HEK293 (cell line): ENCODE measurements around the gene MCEE.
A peak's percentile ranks its signal among the peaks of the same experiment; 100 is the strongest.

Source experiments
- CTCF ChIA-PET: fragments of 350-600 bp; formaldehyde crosslinking; extraction: SDS; loops from one replicate; lab custom pipeline; 2021; ENCODE audit warnings: antibody characterized with exemption; lab: Yijun Ruan, JAX
- POLR2A ChIA-PET: fragments of 300-600 bp; formaldehyde crosslinking; extraction: SDS; loops from one replicate; lab custom pipeline; 2020; ENCODE audit warnings: antibody characterized with exemption, inconsistent platforms; lab: Yijun Ruan, JAX
- H3K27ac ChIP-seq: fragments of 200-500 bp; sonication (Bioruptor generic); 2 replicates; pipeline ENCODE4 v1.5.1; 2014; ENCODE audit warnings: low read depth, low read length, control low read depth, inconsistent platforms; ENCODE audit errors: extremely low read depth
- H3K36me3 ChIP-seq, 2 experiments: fragments of 200-500 bp in 1 of 2; sonication (Bioruptor generic) in 1 of 2; 1 replicate in 1 of 2; 2 replicates in 1 of 2; pipeline ENCODE4 v1.5.1; 2014 to 2017; ENCODE audit warnings: inconsistent platforms in 2 of 2, low read length in 2 of 2; ENCODE audit not compliant: control insufficient read depth in 2 of 2, insufficient read depth in 1 of 2
- H3K4me1 ChIP-seq: fragments of 200-500 bp; sonication (Bioruptor generic); 2 replicates; pipeline ENCODE4 v1.5.1; 2014; ENCODE audit warnings: mild to moderate bottlenecking, low read length, inconsistent platforms; ENCODE audit not compliant: control insufficient read depth, insufficient read depth
- H3K4me3 ChIP-seq: 2 replicates; pipeline ENCODE4 v1.5.1; 2011; ENCODE audit warnings: low read depth, mild to moderate bottlenecking, control low read depth, low read length, moderate library complexity
- H3K9me3 ChIP-seq: fragments of 200-500 bp; sonication (Bioruptor generic); 2 replicates; pipeline ENCODE4 v1.5.1; 2014; ENCODE audit warnings: low read depth, low read length, inconsistent platforms; ENCODE audit not compliant: control insufficient read depth, insufficient read depth
- AEBP2 ChIP-seq: fragments of 450-650 bp; formaldehyde crosslinking; IDR thresholded peaks from 2 replicates; pipeline ENCODE4 v1.5.1; 2016; ENCODE audit warnings: missing biosample characterization, missing genetic modification characterization, borderline replicate concordance
- FEZF1 ChIP-seq: fragments of 450-650 bp; formaldehyde crosslinking; IDR thresholded peaks from 2 replicates; pipeline ENCODE4 v1.5.1; 2016; ENCODE audit warnings: missing biosample characterization, missing genetic modification characterization
- GLIS2 ChIP-seq: fragments of 450-650 bp; formaldehyde crosslinking; IDR thresholded peaks from 2 replicates; pipeline ENCODE4 v1.5.1; 2016; ENCODE audit warnings: missing biosample characterization, missing genetic modification characterization
- HIC1 ChIP-seq: fragments of 450-650 bp; formaldehyde crosslinking; IDR thresholded peaks from 2 replicates; pipeline ENCODE4 v1.5.1; 2016; ENCODE audit warnings: missing biosample characterization, missing genetic modification characterization
- INSM2 ChIP-seq: fragments of 450-650 bp; formaldehyde crosslinking; IDR thresholded peaks from 2 replicates; pipeline ENCODE4 v1.5.1; 2016; ENCODE audit warnings: missing biosample characterization, missing genetic modification characterization
- OVOL3 ChIP-seq: fragments of 450-650 bp; formaldehyde crosslinking; IDR thresholded peaks from 2 replicates; pipeline ENCODE4 v1.5.1; 2016; ENCODE audit warnings: missing biosample characterization, missing genetic modification characterization
- RBAK ChIP-seq: fragments of 450-650 bp; formaldehyde crosslinking; IDR thresholded peaks from 2 replicates; pipeline ENCODE4 v1.5.1; 2016; ENCODE audit warnings: missing biosample characterization, missing genetic modification characterization
- WT1 ChIP-seq: fragments of 450-650 bp; formaldehyde crosslinking; IDR thresholded peaks from 2 replicates; pipeline ENCODE4 v1.5.1; 2016; ENCODE audit warnings: missing biosample characterization, missing genetic modification characterization
- ZBTB48 ChIP-seq: fragments of 450-650 bp; formaldehyde crosslinking; IDR thresholded peaks from 2 replicates; pipeline ENCODE4 v1.5.1; 2016; ENCODE audit warnings: missing biosample characterization, missing genetic modification characterization
- ZFHX2 ChIP-seq: fragments of 450-650 bp; formaldehyde crosslinking; conservative IDR thresholded peaks from 2 replicates; pipeline ENCODE4 v1.5.1; 2016; ENCODE audit warnings: missing biosample characterization, missing genetic modification characterization
- ZNF19 ChIP-seq: fragments of 450-650 bp; formaldehyde crosslinking; IDR thresholded peaks from 2 replicates; pipeline ENCODE4; 2016; ENCODE audit warnings: missing biosample characterization, missing genetic modification characterization, low read depth
- ZNF2 ChIP-seq: fragments of 450-650 bp; formaldehyde crosslinking; IDR thresholded peaks from 2 replicates; pipeline ENCODE4 v1.5.1; 2016; ENCODE audit warnings: missing biosample characterization, missing genetic modification characterization
- ZNF239 ChIP-seq: fragments of 450-650 bp; formaldehyde crosslinking; IDR thresholded peaks from 2 replicates; pipeline ENCODE4 v1.5.1; 2016; ENCODE audit warnings: missing biosample characterization, missing genetic modification characterization
- ZNF274 ChIP-seq, 2 experiments: fragments of 200-500 bp in 1 of 2; fragments of 450-650 bp in 1 of 2; sonication (Bioruptor generic) in 1 of 2; formaldehyde crosslinking in 1 of 2; IDR thresholded peaks; 2 replicates each; pipeline versions ENCODE4 v1.5.1 to v1.6.1; 2014 to 2016; ENCODE audit warnings: borderline replicate concordance in 1 of 2, inconsistent platforms in 1 of 2, low read length in 1 of 2, missing biosample characterization in 1 of 2, missing genetic modification characterization in 1 of 2
- ZNF311 ChIP-seq: fragments of 450-650 bp; formaldehyde crosslinking; IDR thresholded peaks from 2 replicates; pipeline ENCODE4 v1.5.1; 2017; ENCODE audit warnings: missing biosample characterization, missing genetic modification characterization, borderline replicate concordance
- ZNF324 ChIP-seq: fragments of 450-650 bp; formaldehyde crosslinking; IDR thresholded peaks from 2 replicates; pipeline ENCODE4 v1.5.1; 2016; ENCODE audit warnings: missing biosample characterization, missing genetic modification characterization
- ZNF350 ChIP-seq: fragments of 450-650 bp; formaldehyde crosslinking; IDR thresholded peaks from 2 replicates; pipeline ENCODE4 v1.5.0; 2017; ENCODE audit warnings: missing biosample characterization, mild to moderate bottlenecking, missing genetic modification characterization
- ZNF416 ChIP-seq: fragments of 450-650 bp; formaldehyde crosslinking; IDR thresholded peaks from 2 replicates; pipeline ENCODE4 v1.5.1; 2016; ENCODE audit warnings: missing biosample characterization, missing genetic modification characterization
- ZNF48 ChIP-seq: fragments of 450-650 bp; formaldehyde crosslinking; IDR thresholded peaks from 2 replicates; pipeline ENCODE4 v1.5.1; 2016; ENCODE audit warnings: missing biosample characterization, missing genetic modification characterization
- ZNF571 ChIP-seq: fragments of 450-650 bp; formaldehyde crosslinking; IDR thresholded peaks from 2 replicates; pipeline ENCODE4 v1.5.0; 2017; ENCODE audit warnings: missing biosample characterization, missing genetic modification characterization
- ZNF623 ChIP-seq: fragments of 450-650 bp; formaldehyde crosslinking; IDR thresholded peaks from 2 replicates; pipeline ENCODE4 v1.5.1; 2016; ENCODE audit warnings: missing biosample characterization, missing genetic modification characterization
- ZNF654 ChIP-seq: fragments of 450-650 bp; formaldehyde crosslinking; IDR thresholded peaks from 2 replicates; pipeline ENCODE4 v1.5.1; 2016; ENCODE audit warnings: low read depth, missing biosample characterization, missing genetic modification characterization
- ZNF677 ChIP-seq: fragments of 450-650 bp; IDR thresholded peaks from 2 replicates; pipeline ENCODE4 v1.5.0; 2018; ENCODE audit warnings: missing biosample characterization, mild to moderate bottlenecking, missing genetic modification characterization, moderate library complexity
- ZNF792 ChIP-seq: fragments of 450-650 bp; formaldehyde crosslinking; IDR thresholded peaks from 2 replicates; pipeline ENCODE4 v1.5.1; 2016; ENCODE audit warnings: missing biosample characterization, missing genetic modification characterization

The MCEE gene

GRCh38 chr2:71154798-71155197, 24.8 kb upstream of the MCEE start:
- TF ChIP-seq ZNF324 (tag by site-specific recombination) (no peak), ZNF48 (tag by site-specific recombination) (no peak), ZNF654 (tag by site-specific recombination) (peak; percentile 11; the same call in 1 of the 2 replicates), ZNF623 (tag by site-specific recombination) (no peak), ZFHX2 (tag by site-specific recombination) (no peak), GLIS2 (tag by site-specific recombination) (no peak), ZNF416 (tag by site-specific recombination) (no peak)
- ChIA-PET CTCF (interaction anchor here (0.6 to 2.5 kb wide), 11 partner anchors 12 to 365 kb away, joined by 3 to 16 read pairs (median 3); no protein-coding TSS in a partner anchor), POLR2A (no interaction called here)
- Histone ChIP-seq H3K9me3 (no peaks in the 10 kb centered on the region), H3K36me3 (peaks cover 1 to 12% of the 10 kb centered on the region in 2 experiments; a peak in 2 of 3 replicates), H3K4me1 (peaks cover 4% of the 10 kb centered on the region; the same call in 1 of the 2 replicates), H3K27ac (no peak overlapping the region), H3K4me3 (no peak overlapping the region)

GRCh38 chr2:71154279-71154678, 24.2 kb upstream of the MCEE start:
- ChIA-PET POLR2A (no interaction called here), CTCF (interaction anchor here (0.6 to 2.5 kb wide), 6 partner anchors 40 to 365 kb away, joined by 3 to 16 read pairs (median 3); no protein-coding TSS in a partner anchor)
- Histone ChIP-seq H3K27ac (no peak overlapping the region), H3K9me3 (no peaks in the 10 kb centered on the region)
- TF ChIP-seq ZNF2 (tag by site-specific recombination) (no peak), ZNF19 (tag by site-specific recombination) (no peak), ZNF677 (tag by site-specific recombination) (no peak), ZNF274 (IDR thresholded peaks at IDR 0.05; ENCODE audit: low read length) (no peak), ZNF274 (tag by site-specific recombination; IDR thresholded peaks at IDR 0.05; ENCODE audit: borderline replicate concordance) (no peak), ZNF311 (tag by site-specific recombination) (no peak), INSM2 (tag by site-specific recombination) (no peak), ZNF792 (tag by site-specific recombination) (no peak), OVOL3 (no peak), ZBTB48 (tag by site-specific recombination) (no peak), ZNF350 (tag by site-specific recombination) (no peak), AEBP2 (tag by site-specific recombination) (no peak), RBAK (tag by site-specific recombination) (no peak), WT1 (no peak), ZNF239 (tag by site-specific recombination) (no peak), FEZF1 (tag by site-specific recombination) (no peak), HIC1 (tag by site-specific recombination) (no peak), ZNF571 (no peak), ZFHX2 (tag by site-specific recombination) (no peak)
- TF ChIP-seq, all 188 proteins: peak for 0
- no peak overlapping the region for H3K4me3 ChIP-seq
- peaks cover 5 to 17% of the 10 kb centered on the region in 2 experiments; a peak in 2 of 3 replicates for H3K36me3 ChIP-seq
- peaks cover 4% of the 10 kb centered on the region; the same call in 1 of the 2 replicates for H3K4me1 ChIP-seq
